Tibial artery (tissue), 4 donors: ENCODE data around the gene TBC1D4.
A peak's percentile ranks its signal among the peaks of the same experiment; 100 is the strongest.

ENCODE experiments used
- DNase-seq, 2 donors: peaks; one replicate each; pipeline ENCODE4 v3.0.0-alpha.2; 2019
- H3K27ac ChIP-seq, 2 donors: fragments of 200-600 bp; sonication (generic) in 1 of 2; 1 replicate in 1 of 2; 2 replicates in 1 of 2; pipeline ENCODE4 v1.5.1; 2018 to 2019; ENCODE audit warnings: mild to moderate bottlenecking in 1 of 2
- H3K27me3 ChIP-seq, 2 donors: fragments of 200-600 bp; sonication (generic) in 1 of 2; one replicate each; pipeline versions ENCODE4 v1.5.1 to v1.6.0; 2016 to 2019
- H3K36me3 ChIP-seq, 3 donors: fragments of 200-600 bp; sonication (generic) in 2 of 3; one replicate each; pipeline ENCODE4 v1.5.1; 2016 to 2019; ENCODE audit warnings: mild to moderate bottlenecking in 2 of 3
- H3K4me1 ChIP-seq, 4 donors: fragments of 200-600 bp; sonication (generic) in 2 of 4; 1 replicate in 3 of 4; 2 replicates in 1 of 4; pipeline ENCODE4 v1.5.1; 2016 to 2019
- H3K4me3 ChIP-seq, 2 donors: fragments of 200-600 bp; sonication (generic) in 1 of 2; 1 replicate in 1 of 2; 2 replicates in 1 of 2; pipeline ENCODE4 v1.5.1; 2018 to 2019; ENCODE audit warnings: mild to moderate bottlenecking in 2 of 2
- H3K9me3 ChIP-seq, 3 donors: fragments of 200-600 bp; sonication (generic) in 1 of 3; one replicate each; pipeline ENCODE4 v1.5.1; 2016 to 2019
- intact Hi-C: fragments of 100-400 bp; cut with DNase I; formaldehyde crosslinking; loops from one replicate; pipeline ENCODE4 v1.15.0; 2023; ENCODE audit warnings: low total_unique reads
- TF ChIP-seq, protein P1 (sequence below), 2 experiments: fragments of 200-600 bp in 1 of 2; fragments of 450-650 bp in 1 of 2; IDR thresholded peaks; one replicate each; pipeline ENCODE4 v1.5.1; 2017 to 2019; ENCODE audit warnings: antibody characterized with exemption in 2 of 2, mild to moderate bottlenecking in 1 of 2, moderate library complexity in 1 of 2

Gene TBC1D4

GRCh38 chr13:75478659-75479058, 3.3 kb downstream of the TBC1D4 start:
- Histone ChIP-seq H3K27me3 (no peaks in the 10 kb centered on the region), H3K36me3 (no peaks in the 10 kb centered on the region), H3K4me3 (no peak overlapping the region), H3K27ac (no peak overlapping the region), H3K9me3 (no peaks in the 10 kb centered on the region), H3K4me1 (peaks cover 0 to 14% (median 6%) of the 10 kb centered on the region in 4 donors)
- TF ChIP-seq, protein P1, sequence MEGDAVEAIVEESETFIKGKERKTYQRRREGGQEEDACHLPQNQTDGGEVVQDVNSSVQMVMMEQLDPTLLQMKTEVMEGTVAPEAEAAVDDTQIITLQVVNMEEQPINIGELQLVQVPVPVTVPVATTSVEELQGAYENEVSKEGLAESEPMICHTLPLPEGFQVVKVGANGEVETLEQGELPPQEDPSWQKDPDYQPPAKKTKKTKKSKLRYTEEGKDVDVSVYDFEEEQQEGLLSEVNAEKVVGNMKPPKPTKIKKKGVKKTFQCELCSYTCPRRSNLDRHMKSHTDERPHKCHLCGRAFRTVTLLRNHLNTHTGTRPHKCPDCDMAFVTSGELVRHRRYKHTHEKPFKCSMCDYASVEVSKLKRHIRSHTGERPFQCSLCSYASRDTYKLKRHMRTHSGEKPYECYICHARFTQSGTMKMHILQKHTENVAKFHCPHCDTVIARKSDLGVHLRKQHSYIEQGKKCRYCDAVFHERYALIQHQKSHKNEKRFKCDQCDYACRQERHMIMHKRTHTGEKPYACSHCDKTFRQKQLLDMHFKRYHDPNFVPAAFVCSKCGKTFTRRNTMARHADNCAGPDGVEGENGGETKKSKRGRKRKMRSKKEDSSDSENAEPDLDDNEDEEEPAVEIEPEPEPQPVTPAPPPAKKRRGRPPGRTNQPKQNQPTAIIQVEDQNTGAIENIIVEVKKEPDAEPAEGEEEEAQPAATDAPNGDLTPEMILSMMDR (IDR thresholded peaks at IDR 0.05) = no peak
- DNase-seq = no peak
- intact Hi-C loops = no loop called here

DNA sequence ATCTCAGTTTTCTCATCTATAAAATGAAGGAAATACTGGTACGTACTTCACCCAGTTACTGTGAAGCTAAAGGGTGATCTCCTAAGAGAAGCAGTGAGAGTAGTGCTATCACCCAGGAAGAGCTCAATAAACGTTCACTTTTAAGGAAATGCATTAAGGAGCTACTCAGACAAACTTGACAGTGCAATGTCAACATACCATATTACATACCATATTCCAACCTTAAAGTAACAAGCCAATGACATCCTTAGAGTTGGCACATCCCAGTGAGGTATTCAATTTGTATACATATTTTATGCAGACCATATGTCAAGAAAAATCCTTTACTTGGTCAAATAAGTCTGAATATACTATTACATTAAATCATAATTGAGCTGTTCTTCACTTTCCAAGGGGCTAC, 7.0 kb downstream of the TBC1D4 start:
- Histone ChIP-seq H3K4me3 (no peak overlapping the region), H3K36me3 (no peaks in the 10 kb centered on the region), H3K27ac (no peak overlapping the region), H3K9me3 (no peaks in the 10 kb centered on the region), H3K27me3 (no peaks in the 10 kb centered on the region), H3K4me1 (peaks cover 0 to 22% (median 8%) of the 10 kb centered on the region in 4 donors)
- no peak for DNase-seq
- TF ChIP-seq, protein P1 (IDR thresholded peaks at IDR 0.05) = no peak
- intact Hi-C loops = no loop called here

DNA sequence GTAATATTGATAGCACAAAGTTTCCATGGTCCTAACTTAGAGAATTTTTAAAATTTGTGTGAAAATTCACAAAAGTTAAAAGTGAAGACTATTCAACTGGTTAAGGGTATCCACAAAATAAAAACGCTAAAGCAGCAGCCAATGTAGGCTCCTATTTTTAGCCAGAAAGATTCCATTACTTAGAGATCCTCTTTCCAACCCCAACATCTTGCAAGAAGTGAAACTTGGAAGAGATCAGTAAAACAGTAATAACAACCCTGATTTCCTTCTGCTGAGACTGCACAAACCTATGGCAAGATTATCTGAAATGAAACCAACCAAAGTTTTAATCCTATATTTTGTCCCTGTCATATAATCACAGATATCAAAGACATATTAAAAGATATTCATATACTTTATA, 8.5 kb downstream of the TBC1D4 start:
- no peak overlapping the region for H3K4me3 ChIP-seq
- H3K27ac ChIP-seq = peak overlapping the region; percentile 1 to 6
- H3K4me1 ChIP-seq = peaks cover 0 to 20% (median 8%) of the 10 kb centered on the region in 4 donors
- H3K27me3 ChIP-seq = no peaks in the 10 kb centered on the region
- DNase-seq = no peak
- no peaks in the 10 kb centered on the region for H3K36me3 ChIP-seq
- TF ChIP-seq, protein P1 (IDR thresholded peaks at IDR 0.05) = no peak
- intact Hi-C loops = no loop called here
- H3K9me3 ChIP-seq = no peaks in the 10 kb centered on the region

GRCh38 chr13:75470676-75471075, 11.3 kb downstream of the TBC1D4 start:
- Histone ChIP-seq H3K9me3 (no peaks in the 10 kb centered on the region), H3K36me3 (no peaks in the 10 kb centered on the region), H3K27me3 (no peaks in the 10 kb centered on the region), H3K4me3 (no peak overlapping the region), H3K27ac (no peak overlapping the region), H3K4me1 (peaks cover 0 to 20% (median 5%) of the 10 kb centered on the region in 4 donors)
- intact Hi-C loops = no loop called here
- TF ChIP-seq, protein P1 (IDR thresholded peaks at IDR 0.05) = no peak
- no peak for DNase-seq

DNA sequence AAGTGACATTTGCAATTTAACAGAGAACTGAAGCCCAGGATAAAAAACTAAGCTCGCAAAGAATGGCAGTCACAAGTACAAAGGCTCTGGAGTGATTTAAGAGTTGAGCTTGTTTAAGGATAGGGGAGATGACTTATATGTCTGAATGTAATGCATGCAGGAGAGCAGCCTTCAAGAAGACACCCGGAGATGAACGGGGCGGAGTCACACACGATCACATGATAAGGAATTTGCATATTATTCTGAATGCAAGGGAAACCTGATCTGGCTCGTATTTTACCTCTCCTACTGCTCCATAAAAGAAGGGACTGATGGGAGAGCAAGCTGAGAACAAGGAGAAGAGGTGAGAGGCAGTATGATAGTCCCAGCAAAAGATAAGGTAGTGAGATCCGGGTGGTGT, 12.9 kb downstream of the TBC1D4 start:
- no peak overlapping the region for H3K4me3 ChIP-seq
- TF ChIP-seq, protein P1 (IDR thresholded peaks at IDR 0.05) = no peak
- H3K9me3 ChIP-seq = no peaks in the 10 kb centered on the region

GRCh38 chr13:75468602-75469001, 13.4 kb downstream of the TBC1D4 start:
- no peaks in the 10 kb centered on the region for H3K27me3 ChIP-seq
- no peaks in the 10 kb centered on the region for H3K36me3 ChIP-seq
- peaks cover 0 to 14% (median 4%) of the 10 kb centered on the region in 4 donors for H3K4me1 ChIP-seq
- intact Hi-C loops = no loop called here
- no peaks in the 10 kb centered on the region for H3K9me3 ChIP-seq
- H3K27ac ChIP-seq = no peak overlapping the region
- no peak for DNase-seq
- TF ChIP-seq, protein P1 (IDR thresholded peaks at IDR 0.05) = no peak
- H3K4me3 ChIP-seq = no peak overlapping the region

More for the DNA sequence above, 12.9 kb downstream of the TBC1D4 start:
- H3K4me1 ChIP-seq = peaks cover 0 to 18% (median 5%) of the 10 kb centered on the region in 4 donors
- no peak overlapping the region for H3K27ac ChIP-seq
- no peaks in the 10 kb centered on the region for H3K36me3 ChIP-seq
- intact Hi-C loops = no loop called here
- H3K27me3 ChIP-seq = no peaks in the 10 kb centered on the region
- no peak for DNase-seq
